Activated gamma-delta T cell treated with Interleukin-2 at 50 U/mL for 16 hours (primary cell): Measurements from ENCODE around the gene KCNQ5.

Source experiments
- DNase-seq: peaks from one replicate; pipeline ENCODE4 v3.0.0-alpha.2; 2020

Gene KCNQ5

GRCh38 chr6:72925136-72925535, 303.3 kb downstream of the KCNQ5 start:
- no peak for DNase-seq

- no peak for DNase-seq
Observed at GRCh38 chr6:72930556-72931132, 308.8 kb downstream of the KCNQ5 start.

- DNase-seq, result no peak
Observed at GRCh38 chr6:72931325-72931887, 309.5 kb downstream of the KCNQ5 start.

DNA sequence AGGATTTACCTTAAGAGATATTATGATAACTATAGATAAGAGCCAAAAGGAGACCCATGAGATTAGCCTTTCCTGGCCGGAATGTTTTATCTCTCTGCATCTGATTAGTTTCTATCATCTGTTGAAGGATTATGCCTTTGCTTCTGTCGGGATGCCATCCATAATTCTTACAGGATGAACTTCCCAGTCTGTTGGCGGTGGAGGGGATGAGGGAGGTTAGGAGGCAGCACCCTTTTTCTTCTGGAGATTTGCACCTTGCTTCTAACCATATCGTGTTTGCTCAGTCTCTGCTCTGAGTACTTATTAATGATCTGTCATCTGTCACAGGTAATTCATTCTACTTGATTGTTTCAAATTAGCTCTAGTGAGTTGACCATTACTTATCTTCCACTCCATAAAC, 311.4 kb downstream of the KCNQ5 start:
- DNase-seq, result no peak

GRCh38 chr6:72936766-72937559, 315.1 kb downstream of the KCNQ5 start:
- DNase-seq, result no peak

GRCh38 chr6:72938104-72938503, 316.2 kb downstream of the KCNQ5 start:
- DNase-seq, result no peak

- DNase-seq, result no peak
Observed at GRCh38 chr6:72939004-72939403, 317.1 kb downstream of the KCNQ5 start.

- DNase-seq, result no peak
Observed at GRCh38 chr6:72940265-72940664, 318.4 kb downstream of the KCNQ5 start.

DNA sequence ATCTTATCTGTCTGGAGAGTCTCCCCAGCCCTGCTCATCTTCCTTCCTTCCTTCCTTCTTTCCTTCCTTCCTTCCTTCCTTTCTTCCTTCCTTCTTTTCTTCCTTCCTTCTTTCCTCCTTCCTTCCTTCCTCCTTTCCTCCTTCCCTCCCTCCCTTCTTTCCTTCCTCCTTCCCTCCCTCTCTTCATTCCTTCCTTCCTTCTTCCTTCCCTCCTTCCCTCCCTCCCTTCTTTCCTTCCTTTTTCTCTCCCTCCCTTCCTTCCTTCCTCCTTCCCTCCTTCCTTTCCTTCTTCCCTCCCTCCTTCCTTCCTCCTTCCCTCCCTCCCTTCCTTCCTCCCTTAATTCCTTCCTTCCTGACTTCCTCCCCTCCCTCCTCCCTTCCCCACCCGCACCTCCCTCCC, 319.4 kb downstream of the KCNQ5 start:
- DNase-seq, result no peak

- DNase-seq, result no peak
Observed at GRCh38 chr6:72941751-72942150, 319.9 kb downstream of the KCNQ5 start.

DNA sequence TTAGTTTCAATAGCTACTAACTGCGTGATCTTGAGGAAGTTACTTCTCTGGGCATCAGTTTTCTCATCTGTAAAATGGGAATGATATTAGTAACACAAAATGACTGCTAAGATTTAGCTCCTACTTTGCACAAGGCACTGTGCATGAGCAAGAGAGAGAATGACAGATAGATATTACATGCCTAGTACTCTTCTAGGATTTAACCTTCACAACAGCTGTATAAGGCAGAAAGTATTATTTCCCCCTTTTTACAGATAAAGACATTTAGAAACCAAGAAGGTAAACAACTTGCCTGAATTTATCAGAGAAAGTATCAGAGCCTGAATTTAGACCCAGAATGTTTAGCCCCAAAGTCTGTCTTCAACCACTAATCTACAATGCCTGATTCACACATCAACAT, 321.8 kb downstream of the KCNQ5 start:
- no peak for DNase-seq

GRCh38 chr6:72944660-72945059, 322.8 kb downstream of the KCNQ5 start:
- no peak for DNase-seq

- DNase-seq, result no peak
Observed at GRCh38 chr6:72946774-72947173, 324.9 kb downstream of the KCNQ5 start.

- DNase-seq, result no peak
Observed at GRCh38 chr6:72947534-72947933, 325.7 kb downstream of the KCNQ5 start.

DNA sequence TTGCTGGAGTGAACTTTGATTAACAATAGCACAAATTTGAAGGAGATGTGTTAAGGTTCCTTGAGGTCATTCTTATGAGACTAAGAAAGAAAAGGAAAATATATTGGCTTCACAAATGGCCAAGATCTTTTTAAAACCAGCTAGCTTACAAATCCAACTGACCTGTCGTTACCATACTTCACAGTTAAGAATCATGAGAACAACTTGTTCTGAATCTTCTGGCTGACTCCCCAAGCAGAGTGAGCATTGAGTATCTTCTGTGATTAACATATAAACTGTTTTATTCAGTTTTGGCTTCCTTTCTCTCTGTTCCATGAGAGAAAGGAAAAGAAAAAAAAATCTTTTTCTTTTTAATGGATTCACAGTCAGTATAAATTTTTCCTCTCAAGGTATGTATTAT, 326.3 kb downstream of the KCNQ5 start:
- DNase-seq, result no peak

- DNase-seq, result no peak
Observed at GRCh38 chr6:72950114-72950860, 328.4 kb downstream of the KCNQ5 start.

- no peak for DNase-seq
Observed at GRCh38 chr6:72952808-72953630, 331.2 kb downstream of the KCNQ5 start.

GRCh38 chr6:72953971-72954381, 332.1 kb downstream of the KCNQ5 start:
- no peak for DNase-seq

GRCh38 chr6:72954716-72955115, 332.9 kb downstream of the KCNQ5 start:
- no peak for DNase-seq

GRCh38 chr6:72955666-72956065, 333.8 kb downstream of the KCNQ5 start:
- no peak for DNase-seq

- DNase-seq, result no peak
Observed at GRCh38 chr6:72956272-72956671, 334.4 kb downstream of the KCNQ5 start.

DNA sequence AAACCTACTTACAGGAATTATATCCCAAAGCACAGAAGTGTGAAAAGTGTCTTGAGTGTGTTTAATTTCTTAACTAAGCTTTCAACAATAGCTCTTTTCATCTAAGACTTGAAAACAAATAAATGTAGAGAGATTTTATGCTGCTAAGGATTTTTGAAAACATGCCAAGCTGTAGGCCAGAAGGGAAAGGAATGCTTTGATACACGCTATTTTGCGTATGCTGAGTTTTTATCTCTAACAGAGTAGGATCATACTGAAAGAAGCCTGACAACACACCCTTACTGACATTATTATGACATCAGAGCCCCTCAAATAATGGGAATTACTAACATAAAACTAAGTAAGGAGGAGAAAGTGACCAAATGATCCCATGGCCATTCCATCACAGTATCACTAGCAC, 338.0 kb downstream of the KCNQ5 start:
- no peak for DNase-seq

GRCh38 chr6:72963946-72964345, 342.1 kb downstream of the KCNQ5 start:
- no peak for DNase-seq
